HepG2 (cell line): ENCODE data around the gene KLHL7.

ENCODE experiments used
- FOXK1 ChIP-seq: sonication (generic); formaldehyde crosslinking; IDR thresholded peaks from 2 replicates; pipeline ENCODE4 v1.4.0; 2020; ENCODE audit warnings: low read depth, missing genetic modification reagents, borderline replicate concordance
- RAD51 ChIP-seq: fragments of 450-650 bp; IDR thresholded peaks from 2 replicates; pipeline ENCODE4 v1.6.1; 2016; ENCODE audit warnings: borderline replicate concordance
- SMYD3 ChIP-seq: sonication (generic); formaldehyde crosslinking; IDR thresholded peaks from 2 replicates; pipeline ENCODE4 v1.8.1; 2023; ENCODE audit warnings: mild to moderate bottlenecking, missing genetic modification reagents
- SRF ChIP-seq: IDR thresholded peaks from 2 replicates; pipeline ENCODE4 v1.6.1; 2011; ENCODE audit warnings: mild to moderate bottlenecking, low read depth, low read length, moderate library complexity
- YY1 ChIP-seq: IDR thresholded peaks from 2 replicates; pipeline ENCODE4 v1.6.1; 2011; ENCODE audit warnings: low read length, low read depth, moderate library complexity, mild to moderate bottlenecking; ENCODE audit not compliant: insufficient read depth, insufficient replicate concordance
- ZFX ChIP-seq: sonication (generic); formaldehyde crosslinking; IDR thresholded peaks from 2 replicates; pipeline ENCODE4 v1.4.0; 2020; ENCODE audit warnings: mild to moderate bottlenecking, low read depth, missing genetic modification reagents, moderate library complexity
- ZNF383 ChIP-seq: sonication (generic); formaldehyde crosslinking; IDR thresholded peaks from 2 replicates; pipeline ENCODE4 v1.4.0; 2020; ENCODE audit warnings: missing genetic modification reagents, mild to moderate bottlenecking, borderline replicate concordance
- ZNF546 ChIP-seq: sonication (generic); formaldehyde crosslinking; conservative IDR thresholded peaks from 2 replicates; pipeline ENCODE4 v1.8.1; 2023; ENCODE audit warnings: mild to moderate bottlenecking, missing genetic modification reagents
- TF ChIP-seq, protein P1 (sequence below): sonication (generic); formaldehyde crosslinking; IDR thresholded peaks from 2 replicates; pipeline ENCODE4 v1.5.0; 2020; ENCODE audit warnings: mild to moderate bottlenecking, missing genetic modification reagents, moderate library complexity

- TF ChIP-seq FOXK1 (CRISPR knock-in tag) (no peak), RAD51 (no peak), ZNF383 (CRISPR knock-in tag) (no peak), YY1 (no peak), ZFX (CRISPR knock-in tag) (no peak), SMYD3 (CRISPR knock-in tag) (no peak), ZNF546 (no peak), SRF (no peak)
- TF ChIP-seq, protein P1, sequence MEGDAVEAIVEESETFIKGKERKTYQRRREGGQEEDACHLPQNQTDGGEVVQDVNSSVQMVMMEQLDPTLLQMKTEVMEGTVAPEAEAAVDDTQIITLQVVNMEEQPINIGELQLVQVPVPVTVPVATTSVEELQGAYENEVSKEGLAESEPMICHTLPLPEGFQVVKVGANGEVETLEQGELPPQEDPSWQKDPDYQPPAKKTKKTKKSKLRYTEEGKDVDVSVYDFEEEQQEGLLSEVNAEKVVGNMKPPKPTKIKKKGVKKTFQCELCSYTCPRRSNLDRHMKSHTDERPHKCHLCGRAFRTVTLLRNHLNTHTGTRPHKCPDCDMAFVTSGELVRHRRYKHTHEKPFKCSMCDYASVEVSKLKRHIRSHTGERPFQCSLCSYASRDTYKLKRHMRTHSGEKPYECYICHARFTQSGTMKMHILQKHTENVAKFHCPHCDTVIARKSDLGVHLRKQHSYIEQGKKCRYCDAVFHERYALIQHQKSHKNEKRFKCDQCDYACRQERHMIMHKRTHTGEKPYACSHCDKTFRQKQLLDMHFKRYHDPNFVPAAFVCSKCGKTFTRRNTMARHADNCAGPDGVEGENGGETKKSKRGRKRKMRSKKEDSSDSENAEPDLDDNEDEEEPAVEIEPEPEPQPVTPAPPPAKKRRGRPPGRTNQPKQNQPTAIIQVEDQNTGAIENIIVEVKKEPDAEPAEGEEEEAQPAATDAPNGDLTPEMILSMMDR (CRISPR knock-in tag) = no peak
Measured at GRCh38 chr7:23076772-23077171, 28.8 kb upstream of the KLHL7 start.
